Erythroblast (primary cell): ENCODE data around the gene THEM5.

Experiments
- DNase-seq, 2 experiments: peaks; one replicate each; lab custom pipeline; 2025; lab: John Stamatoyannopoulos, UW
- GATA1 ChIP-seq: IDR thresholded peaks from 2 replicates; pipeline ENCODE4 v1.6.1; 2011; ENCODE audit warnings: low read depth, mild to moderate bottlenecking, control low read depth, low read length, moderate library complexity
- POLR2A ChIP-seq: IDR thresholded peaks from 2 replicates; pipeline ENCODE4 v1.6.1; 2011; ENCODE audit warnings: mild to moderate bottlenecking, low read length

THEM5 gene

DNA sequence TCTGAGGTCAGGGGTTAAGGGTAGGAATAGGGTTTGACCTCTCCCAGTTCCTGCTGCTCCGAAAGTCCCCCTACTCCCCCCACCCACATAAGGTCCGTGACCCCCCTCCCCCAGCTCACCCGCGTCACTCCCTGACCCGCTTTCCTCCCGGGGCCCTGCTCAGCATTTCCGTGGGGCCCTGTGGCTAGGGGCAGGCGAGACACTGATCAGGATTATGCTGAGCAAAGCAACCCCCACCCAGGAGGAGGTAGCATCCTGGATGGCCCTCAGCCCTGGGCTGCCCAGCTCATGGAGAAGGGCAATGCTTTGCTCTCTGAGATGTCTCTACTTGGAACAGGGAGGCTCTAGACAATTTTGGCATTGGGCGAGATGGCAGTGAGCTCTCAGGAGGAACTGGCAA, 25.7 kb downstream of the THEM5 start:
- no peak for DNase-seq
- TF ChIP-seq GATA1: no peak
- no peak for TF ChIP-seq POLR2A

GRCh38 chr1:151825751-151826660, 27.5 kb downstream of the THEM5 start:
- no peak for DNase-seq
- no peak for TF ChIP-seq POLR2A

GRCh38 chr1:151825204-151825603, 28.3 kb downstream of the THEM5 start:
- no peak for TF ChIP-seq GATA1
- no peak for TF ChIP-seq POLR2A
- DNase-seq: no peak

DNA sequence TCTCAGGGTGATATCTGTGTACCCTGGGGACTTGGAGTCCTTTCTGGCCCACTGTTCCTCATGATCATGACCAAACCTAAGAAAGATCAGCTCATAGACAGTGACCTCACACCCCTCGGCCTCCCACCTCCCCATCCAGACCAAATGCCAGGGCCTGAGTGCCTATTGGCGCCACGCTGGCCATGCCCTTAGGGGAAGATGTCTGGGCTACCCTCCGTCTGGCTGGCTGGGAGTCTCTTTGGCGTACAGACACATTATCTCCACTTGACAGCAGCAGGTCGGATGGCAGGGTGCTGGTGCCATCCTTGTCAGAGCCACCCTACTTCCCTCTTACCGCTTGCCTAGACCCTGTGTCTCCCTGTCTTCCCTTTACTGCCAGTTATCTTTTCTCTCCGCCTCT, 30.3 kb downstream of the THEM5 start:
- TF ChIP-seq GATA1 (no peak), POLR2A (no peak)
- no peak for DNase-seq

DNA sequence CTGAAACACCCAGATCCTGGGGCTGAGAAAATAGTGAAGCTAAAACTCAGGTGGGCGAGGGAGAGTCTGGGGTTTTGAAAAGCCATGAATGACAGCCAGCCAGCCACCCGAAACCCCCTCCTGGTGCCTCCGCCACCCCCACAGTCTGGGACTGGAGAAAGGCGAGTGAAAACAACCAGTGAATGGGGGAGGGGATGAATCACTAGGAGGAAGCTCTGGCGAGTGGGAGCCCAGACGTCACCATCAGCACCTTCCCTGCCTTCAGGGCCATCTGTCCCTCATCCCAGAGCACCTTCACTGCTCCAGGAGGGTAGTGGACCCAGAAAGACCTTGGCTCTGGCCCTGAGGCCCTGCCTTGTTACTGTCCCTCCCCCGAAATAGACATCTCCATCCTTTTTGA, 31.1 kb downstream of the THEM5 start:
- DNase-seq: no peak
- no peak for TF ChIP-seq GATA1
- no peak for TF ChIP-seq POLR2A

GRCh38 chr1:151820940-151821339, 32.6 kb downstream of the THEM5 start:
- peak in 1 of 2 experiments; percentile 10 for DNase-seq
- TF ChIP-seq POLR2A (no peak), GATA1 (no peak)

- no peak for DNase-seq
- no peak for TF ChIP-seq GATA1
Measured at GRCh38 chr1:151819976-151820623, 33.4 kb downstream of the THEM5 start.

DNA sequence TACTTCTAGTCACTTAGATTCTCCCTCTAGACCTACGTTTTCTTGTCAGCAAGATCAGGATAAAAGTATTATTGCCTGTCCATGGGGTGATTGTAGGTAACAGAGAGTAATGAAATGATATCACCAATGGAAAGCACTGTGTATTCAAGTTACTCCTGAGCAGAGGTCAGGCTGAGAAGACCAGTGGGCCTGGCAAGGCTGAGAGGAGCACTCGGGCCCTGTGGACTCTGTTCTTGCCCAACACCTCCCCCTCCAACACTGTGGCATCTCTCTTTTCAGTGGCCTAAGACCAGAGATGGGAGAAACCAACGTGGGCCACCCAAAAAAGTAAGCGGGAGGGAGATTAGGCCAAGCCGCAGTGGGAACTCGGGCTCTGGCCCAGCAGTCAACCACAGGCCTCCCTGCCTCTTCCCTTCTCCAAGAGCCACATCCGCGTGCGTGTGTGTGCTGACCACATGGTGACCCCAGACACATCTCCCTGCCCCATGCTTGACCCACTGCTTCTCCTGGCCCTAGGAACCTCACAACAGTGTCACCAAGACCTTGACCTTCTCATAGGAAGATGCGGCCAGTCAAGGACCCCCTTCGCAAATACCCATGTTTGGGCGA, 34.2 kb downstream of the THEM5 start:
- no peak for DNase-seq
- TF ChIP-seq POLR2A (no peak), GATA1 (no peak)

DNA sequence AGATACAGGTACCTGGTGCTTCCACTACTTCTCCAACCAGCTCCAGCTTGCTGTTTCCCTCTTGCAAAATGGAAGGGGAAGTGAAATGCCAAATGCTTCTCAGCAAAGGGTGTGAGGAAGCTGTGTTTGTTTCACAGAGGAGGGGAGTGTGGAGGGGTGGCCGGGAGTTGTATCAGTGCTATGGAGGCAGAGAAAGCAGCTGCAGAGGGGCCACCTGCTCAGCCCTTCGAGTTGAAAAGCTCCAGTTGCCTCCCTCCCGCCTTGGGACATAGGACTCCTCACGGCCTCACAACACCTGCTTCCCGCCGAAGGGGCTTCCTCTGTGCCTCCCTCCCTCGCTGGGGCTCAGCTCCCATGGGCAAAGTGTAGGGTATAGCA, 36.2 kb downstream of the THEM5 start:
- TF ChIP-seq POLR2A (no peak), GATA1 (no peak)
- DNase-seq: no peak

GRCh38 chr1:151816548-151817352, 36.8 kb downstream of the THEM5 start:
- DNase-seq: no peak
- TF ChIP-seq GATA1 (no peak), POLR2A (no peak)

DNA sequence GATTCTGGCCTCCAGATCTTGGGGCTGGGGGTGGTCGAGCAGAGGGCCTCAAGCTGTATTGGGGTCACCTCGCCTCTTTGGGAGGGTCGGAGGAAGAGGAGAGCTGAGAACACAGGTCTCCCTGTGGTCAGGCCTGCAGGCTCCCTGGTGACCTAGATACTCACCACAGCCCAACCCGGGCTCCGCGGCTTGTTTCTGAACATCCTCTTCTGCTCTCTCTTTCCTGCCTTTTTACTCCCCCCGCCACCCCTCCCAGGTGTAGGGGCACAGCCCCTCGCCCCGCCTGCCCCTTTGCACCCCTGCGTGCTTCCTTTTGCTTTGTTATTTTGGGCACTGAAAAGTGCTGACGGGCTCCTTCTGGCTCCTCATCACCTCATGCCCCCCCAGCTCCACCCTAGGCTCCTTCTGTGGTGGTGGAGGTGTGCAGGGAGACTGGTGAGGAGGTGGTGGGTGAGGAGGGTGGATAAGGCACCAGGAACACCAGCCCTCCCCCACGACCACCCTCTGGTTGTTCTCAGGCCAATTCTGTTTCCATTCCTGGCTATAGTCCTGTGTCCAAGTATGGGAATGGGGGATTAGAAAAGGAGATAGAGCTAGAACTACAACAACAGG, 37.7 kb downstream of the THEM5 start:
- DNase-seq: no peak
- no peak for TF ChIP-seq GATA1
- TF ChIP-seq POLR2A: no peak

DNA sequence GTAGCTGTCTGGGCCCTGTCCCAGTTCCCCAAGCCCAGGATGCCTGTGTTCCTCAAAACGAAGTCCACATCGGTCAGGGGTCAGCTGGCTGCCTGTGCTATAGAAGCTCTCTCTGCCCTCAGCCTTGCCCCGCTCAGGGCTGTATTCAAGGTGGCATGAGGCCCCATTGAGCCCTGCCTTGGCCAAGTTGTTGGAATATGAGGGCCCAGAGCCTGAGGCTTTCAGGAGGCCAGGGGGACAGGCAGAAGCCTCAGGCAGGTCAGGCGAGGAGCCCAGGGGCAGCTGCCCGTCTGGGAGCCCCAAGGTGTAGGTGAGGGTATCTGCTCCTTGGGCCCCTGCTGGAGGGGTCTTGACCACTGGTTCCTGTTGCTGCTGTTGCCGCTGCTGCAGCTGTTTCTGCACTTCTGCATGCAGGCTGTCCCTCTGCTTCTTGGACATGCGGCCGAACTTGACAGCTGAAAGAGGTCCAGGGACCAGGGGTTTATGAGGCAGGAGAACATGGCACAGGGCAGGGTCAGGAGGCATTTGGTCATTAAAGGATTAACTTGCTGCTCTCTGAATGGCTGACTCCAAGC, 38.5 kb downstream of the THEM5 start:
- DNase-seq: no peak
- TF ChIP-seq GATA1 (no peak), POLR2A (no peak)

DNA sequence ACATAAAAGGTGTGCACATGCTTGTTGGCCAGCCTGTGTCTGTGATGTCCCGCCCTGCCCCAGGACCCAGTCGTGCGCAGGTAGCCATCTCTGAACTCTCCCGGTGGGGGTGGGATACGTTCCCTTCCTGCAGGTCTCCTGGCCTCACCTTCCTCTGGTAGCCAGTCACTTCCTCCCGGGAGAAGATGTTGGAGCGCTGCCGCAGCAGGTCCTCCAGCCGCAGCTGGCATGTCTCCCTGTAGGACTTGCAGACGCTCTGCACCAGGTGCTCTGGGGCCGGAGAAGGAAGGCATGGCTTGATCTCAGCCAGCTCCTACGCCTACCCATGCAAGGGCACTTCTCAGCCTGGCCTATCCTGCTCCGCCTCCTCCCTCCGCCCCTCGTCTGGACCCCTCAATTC, 39.1 kb downstream of the THEM5 start:
- DNase-seq: no peak
- TF ChIP-seq POLR2A: no peak
- TF ChIP-seq GATA1: no peak
